DMS79 (cell line): ENCODE data around the gene MRPL55.
A peak's percentile ranks its signal among the peaks of the same experiment; 100 is the strongest.

Experiments used
- DNase-seq: peaks from one replicate; lab custom pipeline; 2025; lab: John Stamatoyannopoulos, UW

The MRPL55 gene

DNA sequence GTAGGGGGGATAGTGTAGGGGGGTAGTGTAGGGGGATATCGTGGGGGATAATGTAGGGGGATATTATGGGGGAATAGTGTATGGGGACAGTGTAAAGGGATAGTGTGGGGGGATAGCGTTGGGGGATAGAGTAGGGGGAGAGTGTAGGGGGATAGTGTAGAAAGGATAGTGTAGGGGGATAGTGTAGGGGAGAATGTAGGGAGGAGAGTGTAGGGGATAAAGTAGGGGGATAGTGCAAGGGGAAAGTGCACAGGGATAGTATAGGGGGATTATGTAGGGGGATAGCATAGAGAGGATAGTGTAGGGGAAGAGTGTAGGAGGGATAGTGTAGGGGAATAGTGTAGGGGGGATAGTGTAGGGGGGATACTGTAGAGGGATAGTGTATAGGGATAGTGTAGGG lies 38.9 kb downstream of the MRPL55 start:
- no peak for DNase-seq

DNA sequence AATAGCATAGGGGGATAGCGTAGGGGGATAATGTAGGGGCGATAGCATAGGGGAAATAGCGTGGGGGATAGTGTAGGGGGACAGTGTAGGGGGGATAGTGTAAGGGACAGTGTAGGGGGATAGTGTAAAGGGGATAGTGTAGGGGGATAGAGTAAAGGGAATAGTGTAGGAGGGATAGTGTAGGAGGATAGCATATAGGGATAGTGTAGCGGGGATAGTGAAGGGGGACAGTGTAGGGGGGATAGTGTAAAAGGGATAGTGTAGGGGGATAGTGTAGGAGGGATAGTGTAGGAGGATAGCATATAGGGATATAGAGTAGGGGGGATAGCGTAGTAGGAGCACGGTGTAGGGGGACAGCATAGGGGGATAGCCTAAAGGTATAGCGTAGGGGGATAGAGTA lies 40.7 kb downstream of the MRPL55 start:
- no peak for DNase-seq

DNA sequence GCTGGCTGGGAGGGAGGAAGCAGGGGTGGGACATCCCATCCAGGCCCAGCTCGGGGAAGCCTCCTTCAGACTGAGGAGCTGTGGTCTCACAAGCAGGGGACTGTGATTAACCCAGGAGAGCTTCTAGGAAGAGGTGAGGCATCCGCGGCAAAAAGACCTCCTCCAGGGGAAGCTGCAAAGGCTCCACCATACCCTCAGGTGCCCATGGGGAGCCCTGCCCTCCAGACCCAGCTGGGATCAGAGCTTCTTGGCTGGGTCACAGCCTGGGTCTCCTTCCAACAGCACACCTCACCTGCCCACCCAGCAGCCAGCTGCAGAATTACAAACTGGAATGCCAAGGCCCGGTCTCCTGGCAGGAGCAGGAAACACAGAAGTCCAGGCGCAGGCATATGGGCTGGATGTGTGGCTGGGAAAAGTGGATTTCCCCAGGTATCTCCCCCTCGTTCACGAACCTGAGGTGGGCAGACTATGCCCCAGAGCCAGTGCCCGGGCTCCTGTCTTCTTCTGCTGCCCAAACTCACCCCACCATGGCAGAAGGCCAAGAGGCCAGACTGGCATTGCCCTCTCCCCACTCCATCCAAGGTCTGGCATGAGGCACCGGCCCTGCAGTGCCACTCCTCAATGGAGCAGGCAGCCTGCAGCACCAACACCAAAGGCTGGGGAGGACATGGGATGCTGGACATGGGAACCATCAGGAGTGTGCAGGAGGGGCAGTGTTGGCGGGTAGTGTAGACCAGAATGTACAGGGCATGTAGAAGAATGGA lies 42.0 kb downstream of the MRPL55 start:
- DNase-seq: no peak

DNA sequence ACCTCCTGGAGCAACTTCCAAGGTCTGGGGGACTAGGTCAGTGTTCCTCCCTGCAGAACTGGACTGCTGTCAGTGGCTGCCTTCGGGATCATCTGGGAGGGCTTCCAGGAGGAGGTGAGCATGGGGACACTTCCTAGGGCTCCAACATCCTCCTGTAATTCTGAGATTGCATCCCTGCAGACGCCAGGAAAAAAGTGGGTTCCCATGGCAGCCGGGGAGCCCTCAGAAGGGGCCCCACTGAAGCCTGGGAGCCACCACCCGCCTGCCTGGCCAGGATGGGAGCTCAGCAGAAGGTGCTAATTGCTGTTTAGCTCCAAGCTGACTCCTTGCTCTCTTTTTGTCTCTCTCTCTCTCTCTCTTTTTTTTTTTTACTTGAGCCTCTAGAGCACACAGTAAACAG lies 42.7 kb downstream of the MRPL55 start:
- no peak for DNase-seq

DNA sequence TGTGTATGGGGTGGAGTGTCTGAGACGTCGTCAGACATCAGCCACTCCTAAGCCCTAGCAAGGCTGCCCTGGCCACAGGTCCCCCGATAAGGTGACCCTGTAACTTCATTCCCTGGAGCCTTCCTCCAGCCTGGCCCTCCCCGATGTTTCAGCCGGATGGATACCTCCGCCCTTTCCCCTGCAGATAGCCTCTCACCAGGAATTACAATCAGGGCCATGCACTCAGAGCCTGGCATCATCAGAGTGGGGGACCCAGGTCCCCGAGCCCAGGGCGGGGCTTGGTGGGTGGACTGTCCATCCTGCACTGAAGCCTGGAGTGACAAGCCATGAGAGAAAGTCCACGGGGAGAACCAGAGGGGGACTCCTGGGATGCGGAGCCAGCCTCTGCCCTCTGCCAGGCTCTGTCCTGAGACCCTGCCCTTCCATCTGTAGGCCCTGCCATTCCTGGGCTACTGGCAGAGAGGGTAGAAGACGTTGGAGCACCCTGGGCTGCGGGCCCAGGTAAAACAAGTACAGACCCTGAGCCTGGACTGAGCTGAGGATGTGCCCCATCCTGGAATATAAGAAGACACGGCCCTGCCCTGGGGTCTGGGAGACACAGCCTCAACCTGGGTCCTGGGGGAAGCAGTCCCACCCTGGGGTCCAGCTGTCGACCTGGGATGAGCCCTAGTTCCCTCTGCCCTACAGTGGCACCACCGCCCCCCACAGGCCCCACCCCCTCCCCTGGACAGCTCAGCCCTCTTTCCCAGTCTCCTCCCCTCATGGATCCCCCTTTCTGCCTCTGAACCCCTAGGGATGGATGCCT lies 43.4 kb downstream of the MRPL55 start:
- DNase-seq: no peak

DNA sequence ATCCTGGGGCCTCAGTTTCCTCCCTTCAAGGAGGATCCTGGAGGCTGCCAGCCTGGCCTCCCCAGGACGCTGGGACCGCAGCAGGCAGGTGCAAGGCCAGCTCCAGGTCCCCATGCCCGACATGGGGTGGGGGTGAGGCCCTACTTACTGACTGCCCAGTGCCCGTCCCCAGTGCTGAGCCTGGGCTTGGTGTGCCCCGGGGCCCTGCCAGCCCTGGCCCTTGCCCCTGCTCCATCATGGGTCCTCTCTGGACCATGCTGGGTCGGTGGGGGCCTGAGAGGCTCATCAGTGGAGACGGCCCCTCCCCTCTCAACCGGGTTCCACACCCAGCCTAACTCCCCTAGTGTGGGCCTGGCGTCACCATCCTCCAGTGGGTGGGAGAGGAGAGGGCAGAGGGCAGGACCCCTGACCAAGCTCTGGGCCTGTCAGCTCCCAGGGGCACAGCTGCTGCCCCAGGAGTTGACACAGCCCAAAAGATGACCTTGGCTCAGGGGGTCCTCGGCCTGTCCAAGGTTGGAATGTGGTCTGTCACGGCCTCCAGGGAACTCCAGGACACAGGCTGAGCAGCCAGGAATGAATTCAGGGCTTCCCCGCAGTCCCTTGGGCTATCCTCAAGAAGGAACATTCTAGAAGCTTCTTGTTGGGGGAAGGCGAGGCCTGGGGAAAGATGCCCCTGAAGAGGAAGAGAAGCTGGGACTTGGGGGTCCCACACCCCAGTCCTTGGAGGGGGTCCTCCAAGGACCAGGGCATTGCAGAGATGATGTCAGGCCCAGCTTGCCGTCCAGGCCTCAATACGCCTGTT lies 44.2 kb downstream of the MRPL55 start:
- DNase-seq: no peak

DNA sequence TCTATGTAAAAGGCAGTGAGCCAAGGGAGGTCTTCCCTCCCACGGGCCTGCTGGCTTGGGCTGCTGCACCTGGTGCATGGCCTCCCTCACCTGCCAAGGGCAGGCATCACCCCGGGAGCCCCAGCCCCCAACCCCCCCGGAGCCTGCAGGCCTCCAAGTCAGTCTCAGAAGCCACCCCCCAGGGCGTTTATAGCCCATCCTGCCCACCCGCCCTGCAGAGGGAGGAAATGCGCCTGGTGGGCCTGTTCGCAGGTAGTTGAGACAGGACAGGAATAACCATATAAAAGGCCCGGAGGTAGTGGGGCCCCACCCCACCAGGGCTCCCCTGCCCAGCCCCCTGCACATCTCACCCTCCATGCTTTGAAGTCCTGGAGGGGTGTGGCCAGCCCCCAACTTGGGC lies 44.8 kb downstream of the MRPL55 start:
- no peak for DNase-seq

DNA sequence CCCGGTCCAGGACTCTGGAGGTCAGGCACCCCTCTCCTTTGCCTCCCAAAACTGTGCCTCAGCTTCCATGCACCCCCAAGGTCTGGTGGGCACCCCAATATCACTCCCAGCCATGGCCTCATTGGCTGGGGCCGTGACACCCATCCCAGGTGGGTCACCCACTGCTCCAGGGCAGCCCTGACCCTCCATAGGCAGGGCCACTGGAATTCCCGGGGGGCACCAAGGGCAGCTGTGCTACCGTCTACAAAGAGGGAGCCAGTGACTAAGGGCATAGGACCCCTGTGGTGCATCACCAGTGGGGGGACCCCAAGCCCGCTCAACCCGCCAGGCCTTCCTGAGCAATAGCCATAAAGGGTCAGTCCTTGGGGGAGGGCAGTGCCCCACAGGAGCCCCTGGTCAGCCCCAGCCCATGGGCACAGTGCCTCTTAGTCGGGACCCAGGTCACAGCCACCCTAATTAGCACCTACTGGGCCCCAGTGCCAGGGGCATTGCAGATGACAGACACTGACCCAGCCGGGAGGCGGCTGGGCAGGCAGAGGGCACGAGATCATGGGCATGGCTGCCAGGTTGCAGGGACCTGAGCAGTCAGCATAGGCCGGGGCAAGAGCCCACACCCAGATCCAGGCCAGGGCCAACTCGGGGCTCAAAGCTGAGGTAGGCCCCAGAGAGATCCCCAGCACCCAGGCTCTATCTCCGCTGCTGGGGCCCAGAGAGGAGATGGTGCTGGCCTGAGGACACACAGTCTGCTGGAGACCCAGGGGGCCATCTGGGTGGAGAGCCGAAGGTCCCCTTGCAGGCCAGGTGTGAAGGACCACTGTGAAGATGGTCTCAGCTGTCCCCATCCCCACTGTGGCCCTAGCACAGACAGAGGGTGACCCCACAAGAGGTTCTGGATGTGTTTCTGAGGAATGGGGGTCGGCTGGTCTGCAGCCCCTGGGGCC lies 45.6 kb downstream of the MRPL55 start:
- no peak for DNase-seq

DNA sequence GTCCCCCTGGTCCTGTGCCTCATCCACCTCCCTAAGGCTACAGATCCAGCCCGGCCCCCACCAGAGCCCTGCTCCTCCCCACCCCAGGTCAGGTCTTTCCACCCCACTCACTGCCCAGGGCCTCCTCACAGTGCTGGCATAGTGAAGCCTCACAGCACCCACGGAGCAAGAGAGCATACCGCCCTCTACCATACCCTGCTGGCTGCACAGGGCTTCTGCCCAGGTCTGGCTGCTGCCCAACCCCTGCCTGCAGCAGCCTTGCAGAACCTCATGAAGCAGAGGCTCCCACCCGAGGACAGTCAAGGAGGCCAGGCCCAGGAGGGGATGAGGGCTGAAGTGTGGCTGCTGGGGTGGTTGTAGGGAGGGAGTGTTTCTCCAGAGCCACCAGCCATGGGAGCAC lies 46.3 kb downstream of the MRPL55 start:
- DNase-seq: no peak

DNA sequence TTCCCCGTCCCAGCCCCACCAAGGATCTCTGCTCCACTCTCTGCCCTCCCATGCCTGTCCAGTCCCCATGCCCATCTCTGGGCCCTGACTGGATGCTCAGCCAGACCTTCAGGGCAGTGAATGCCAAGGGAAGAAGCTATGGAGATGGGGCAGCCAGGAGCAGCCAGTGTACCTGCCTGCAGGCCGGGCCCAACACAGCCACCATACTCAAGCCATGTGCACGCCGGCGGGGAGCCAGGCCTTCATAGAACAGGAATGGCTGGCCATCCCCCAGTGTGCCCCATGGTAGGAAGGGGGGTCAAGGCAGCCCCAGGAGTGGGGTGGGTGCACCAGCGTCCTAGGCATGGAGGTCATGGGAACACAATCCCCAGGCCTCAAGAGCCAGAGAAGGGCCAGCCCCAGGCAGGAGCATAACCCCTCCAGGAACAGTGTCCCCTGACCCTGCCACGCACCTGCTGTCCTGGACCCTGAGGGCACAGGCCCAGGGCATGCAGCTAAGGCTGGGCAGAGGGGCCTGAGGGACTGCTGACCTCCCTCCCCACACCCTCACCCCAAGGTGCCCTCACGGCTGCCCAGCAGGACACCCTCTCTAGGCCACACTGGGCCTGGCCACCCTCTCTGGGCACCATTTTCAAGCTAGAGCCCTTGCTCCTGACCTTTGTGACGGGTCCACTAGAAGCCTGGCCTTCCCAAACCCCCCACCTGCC lies 46.9 kb downstream of the MRPL55 start:
- no peak for DNase-seq

DNA sequence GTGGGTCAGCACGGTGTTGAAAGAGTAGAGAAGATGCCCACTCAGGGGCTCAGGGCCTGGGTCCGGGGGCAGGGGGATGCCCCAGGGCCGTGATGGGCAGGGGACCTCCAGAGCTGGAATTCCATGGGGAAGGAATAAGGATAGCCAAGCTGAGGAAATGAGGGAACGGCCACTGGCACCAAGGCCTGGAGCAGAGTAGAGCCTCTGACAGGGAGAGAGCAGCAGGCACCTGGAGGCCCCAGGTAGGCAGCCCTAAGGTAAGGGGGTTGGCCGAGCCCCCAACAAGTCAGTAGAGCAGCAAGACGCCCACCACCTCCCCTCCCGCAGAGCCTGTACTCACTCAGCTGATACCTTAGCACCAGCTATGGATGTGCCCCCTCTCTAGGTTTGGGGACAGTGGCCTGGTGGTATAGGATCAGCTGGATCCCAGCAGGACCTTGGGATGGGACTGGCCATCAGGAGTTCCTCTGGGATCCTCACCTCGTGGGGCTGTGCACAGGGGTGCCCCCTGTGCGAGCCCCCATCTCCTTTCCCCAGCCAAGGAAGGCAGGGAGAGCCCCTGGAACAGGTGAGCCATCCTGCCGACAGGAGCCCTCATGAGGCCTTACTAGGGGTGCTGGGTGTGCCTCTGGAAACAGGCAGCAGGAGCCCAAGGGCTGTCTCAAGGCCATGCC lies 47.6 kb downstream of the MRPL55 start:
- DNase-seq: no peak

DNA sequence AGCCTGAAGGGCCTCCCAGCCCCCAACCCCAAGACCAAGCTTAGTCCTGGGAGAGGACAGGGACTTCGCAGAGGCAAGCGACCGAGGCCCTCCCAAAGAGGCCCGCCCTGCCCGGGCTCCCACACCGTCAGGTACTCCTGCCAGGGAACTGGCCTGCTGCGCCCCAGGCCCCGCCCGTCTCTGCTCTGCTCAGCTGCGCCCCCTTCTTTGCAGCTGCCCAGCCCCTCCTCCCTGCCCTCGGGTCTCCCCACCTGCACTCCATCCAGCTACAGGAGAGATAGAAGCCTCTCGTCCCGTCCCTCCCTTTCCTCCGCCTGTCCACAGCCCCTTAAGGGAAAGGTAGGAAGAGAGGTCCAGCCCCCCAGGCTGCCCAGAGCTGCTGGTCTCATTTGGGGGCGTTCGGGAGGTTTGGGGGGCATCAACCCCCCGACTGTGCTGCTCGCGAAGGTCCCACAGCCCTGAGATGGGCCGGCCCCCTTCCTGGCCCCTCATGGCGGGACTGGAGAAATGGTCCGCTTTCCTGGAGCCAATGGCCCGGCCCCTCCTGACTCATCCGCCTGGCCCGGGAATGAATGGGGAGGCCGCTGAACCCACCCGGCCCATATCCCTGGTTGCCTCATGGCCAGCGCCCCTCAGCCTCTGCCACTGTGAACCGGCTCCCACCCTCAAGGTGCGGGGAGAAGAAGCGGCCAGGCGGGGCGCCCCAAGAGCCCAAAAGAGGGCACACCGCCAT lies 48.5 kb downstream of the MRPL55 start:
- no peak for DNase-seq

DNA sequence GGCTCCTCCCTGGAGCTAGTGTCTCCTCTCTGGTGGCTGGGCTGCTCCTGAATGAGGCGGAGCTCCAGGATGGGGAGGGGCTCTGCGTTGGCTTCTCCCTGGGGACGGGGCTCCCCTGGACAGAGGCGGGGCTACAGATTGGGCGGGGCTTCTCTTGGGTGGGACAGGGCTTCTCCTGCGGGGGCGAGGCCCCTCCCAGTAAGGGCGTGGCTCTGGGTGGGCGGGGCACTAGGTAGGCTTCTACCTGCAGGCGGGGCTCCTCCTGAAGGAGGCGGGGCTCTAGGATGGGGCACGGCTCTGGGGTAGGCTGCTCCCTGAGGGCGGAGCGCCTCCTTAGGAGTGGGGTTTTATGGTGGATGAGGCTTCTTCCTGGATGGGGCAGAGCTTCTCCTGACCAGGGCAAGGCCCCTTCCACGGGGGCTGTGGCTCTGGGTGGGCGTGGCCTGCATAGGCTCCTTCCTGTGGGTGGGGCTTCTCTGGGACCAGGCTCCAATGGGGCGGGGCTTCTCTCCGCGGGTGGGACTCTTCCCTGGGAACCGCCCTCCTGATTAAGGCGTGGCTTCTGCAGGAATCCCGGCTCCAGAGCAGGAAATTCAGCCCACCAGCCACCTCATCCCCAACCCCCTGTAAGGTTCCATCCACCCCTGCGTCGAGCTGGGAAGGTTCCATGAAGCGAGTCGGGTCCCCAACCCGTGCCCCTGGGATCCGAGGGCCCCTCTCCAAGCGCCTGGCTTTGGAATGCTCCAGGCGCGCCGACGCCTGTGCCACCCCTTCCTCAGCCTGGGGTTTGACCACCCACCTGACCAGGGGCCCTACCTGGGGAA lies 49.3 kb downstream of the MRPL55 start:
- DNase-seq: peak; percentile 60

DNA sequence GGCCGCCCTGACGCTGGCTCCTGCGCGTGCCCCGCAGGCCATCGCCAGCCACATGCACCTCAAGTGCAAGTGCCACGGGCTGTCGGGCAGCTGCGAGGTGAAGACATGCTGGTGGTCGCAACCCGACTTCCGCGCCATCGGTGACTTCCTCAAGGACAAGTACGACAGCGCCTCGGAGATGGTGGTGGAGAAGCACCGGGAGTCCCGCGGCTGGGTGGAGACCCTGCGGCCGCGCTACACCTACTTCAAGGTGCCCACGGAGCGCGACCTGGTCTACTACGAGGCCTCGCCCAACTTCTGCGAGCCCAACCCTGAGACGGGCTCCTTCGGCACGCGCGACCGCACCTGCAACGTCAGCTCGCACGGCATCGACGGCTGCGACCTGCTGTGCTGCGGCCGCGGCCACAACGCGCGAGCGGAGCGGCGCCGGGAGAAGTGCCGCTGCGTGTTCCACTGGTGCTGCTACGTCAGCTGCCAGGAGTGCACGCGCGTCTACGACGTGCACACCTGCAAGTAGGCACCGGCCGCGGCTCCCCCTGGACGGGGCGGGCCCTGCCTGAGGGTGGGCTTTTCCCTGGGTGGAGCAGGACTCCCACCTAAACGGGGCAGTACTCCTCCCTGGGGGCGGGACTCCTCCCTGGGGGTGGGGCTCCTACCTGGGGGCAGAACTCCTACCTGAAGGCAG lies 50.0 kb downstream of the MRPL55 start:
- DNase-seq: peak; percentile 60

DNA sequence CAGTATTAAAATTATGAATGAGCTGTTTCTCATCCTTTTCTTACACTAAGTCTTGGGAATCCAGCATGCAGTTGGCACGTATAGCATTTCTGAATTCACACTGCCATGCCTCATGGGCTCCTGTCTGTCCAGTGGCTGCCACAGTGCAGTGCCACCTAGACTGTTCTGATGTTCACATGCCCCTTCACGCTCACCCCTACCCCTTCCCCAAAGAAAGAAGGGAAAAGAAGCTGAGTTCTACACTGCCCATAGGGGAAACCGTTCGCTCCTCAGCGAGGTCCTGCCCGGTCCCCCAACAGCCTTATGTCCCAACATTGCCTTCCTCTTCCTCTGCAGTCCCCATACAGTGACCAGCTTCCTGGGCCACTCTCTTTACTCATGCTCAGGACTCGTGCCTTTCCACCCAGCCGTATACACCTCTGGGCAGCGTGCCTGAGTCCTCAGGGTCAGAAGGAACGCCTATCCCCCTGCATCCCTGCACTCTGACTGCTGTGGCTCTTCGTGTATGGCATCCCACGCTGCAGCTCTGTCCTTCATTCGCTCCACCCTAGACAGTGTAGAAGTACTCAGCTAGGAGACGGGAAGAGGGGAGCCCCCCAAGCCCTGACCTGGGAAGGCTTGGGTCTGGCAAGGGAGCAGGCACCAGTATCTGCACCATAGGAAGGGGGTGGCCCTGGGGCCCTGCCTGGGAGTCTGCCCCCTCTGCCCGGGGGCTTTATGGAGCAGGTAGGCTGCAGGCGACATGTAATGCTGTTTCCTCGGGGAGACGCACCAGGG lies 50.7 kb downstream of the MRPL55 start:
- no peak for DNase-seq
